NCI-H2196 (cell line): ENCODE measurements around the gene PRMT1.
A peak's percentile ranks its signal among the peaks of the same experiment; 100 is the strongest.

ENCODE experiments used
- DNase-seq: peaks from one replicate; lab custom pipeline; 2025; ENCODE audit not compliant: unreplicated experiment; lab: John Stamatoyannopoulos, UW

Gene PRMT1

DNA sequence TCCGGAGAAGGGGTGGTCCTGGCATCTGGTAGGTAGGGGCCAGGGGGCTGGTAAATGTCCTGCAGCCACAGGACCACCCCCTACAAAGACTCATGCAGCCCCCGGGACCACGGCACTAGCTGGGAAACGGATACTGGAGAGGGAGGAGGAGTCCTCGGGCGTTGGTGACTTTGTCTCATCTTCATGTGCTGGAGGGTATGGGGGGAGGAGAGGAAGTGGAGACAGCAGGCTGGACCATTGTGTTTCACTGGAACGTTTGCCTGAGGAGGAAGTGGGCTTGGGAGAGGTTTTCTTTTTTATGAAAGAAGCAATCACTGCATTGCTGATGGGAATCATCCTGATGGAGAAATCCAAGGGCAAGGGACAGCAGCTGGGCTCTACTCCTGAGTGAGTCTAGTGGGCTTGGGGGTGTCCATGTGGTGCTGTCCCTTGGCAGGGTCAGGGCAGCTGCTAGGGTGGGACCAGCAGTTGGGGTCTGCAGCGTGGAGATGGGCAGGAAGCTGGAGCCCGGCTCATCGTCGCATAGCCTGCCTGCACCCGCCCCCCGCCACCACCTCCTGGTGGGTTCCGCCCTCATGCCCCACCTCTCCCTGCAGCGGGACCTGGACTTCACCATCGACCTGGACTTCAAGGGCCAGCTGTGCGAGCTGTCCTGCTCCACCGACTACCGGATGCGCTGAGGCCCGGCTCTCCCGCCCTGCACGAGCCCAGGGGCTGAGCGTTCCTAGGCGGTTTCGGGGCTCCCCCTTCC is 10.7 kb downstream of the PRMT1 start:
- no peak for DNase-seq

DNA sequence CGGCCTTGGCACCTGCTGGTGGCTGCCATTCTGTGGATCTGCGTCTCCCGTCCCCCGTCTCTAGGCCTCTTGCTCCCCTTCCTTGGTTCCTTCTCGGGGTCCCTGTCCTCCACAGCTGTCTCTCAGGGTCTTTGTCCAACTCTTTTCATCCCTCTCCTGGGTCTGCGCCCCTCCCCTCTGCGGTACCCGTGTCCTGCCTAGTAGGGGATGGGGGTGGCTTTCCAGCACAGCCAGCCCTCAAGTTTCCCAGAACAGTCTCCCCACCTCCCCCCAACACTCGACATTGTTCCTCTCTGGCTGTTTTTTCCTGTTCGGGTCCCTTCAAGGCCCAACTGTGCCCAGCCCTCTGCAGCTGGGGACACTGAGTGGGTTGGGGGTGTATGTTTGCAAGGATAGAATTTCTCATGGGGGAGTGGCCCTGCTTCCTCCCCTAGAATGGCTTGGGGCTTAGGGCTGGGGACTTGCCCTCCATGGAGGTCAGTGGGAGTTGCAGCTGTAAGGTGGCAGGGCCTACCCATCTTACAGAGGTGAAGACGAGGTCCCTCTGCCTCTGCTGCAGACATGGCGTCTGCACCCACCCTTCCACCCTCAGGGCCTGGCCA is 11.6 kb downstream of the PRMT1 start:
- DNase-seq, result no peak

DNA sequence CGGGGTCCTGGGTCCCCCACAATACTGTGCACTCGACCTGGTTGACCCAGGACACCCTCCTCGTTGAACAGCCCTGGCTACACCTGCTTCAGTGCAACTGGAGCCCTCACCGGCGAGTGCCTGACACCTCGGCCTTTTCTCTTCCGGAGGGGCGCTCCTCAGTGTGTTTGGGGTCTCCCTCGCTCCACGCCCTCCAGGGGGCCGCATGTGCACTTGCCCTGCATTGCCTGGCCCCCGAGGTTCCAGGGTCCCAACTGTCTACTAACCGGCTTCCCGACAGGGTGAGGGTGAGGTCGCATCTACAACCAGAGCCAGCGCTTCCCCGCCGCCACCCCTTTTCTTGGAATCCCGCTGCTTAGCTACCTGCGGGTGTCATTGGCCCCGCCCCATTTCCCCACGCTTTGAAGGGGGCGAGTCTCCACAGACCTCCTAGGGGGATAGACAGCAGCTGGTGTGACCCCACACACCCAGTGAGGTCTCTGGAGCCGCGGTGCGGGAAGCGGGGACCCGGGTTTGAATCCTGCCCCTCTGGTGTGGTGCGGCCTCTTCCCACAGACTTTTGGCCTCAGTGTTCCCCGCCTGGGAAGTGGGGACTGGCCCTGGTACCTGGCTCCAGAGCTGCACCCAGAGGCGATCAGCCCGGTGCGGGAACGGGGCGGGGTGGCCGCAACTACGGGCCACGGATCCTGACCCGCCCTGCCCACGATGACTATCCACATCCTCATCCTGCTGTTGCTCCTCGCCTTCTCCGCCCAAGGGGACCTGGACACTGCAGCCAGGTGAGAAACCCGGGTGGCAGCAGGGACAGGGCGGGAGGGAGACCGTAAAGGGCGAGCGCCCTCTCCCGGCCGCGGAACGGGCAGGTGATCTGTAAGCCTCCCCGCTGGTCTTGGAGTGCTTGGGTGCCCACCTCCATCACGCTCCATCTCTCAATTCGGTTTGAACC is 12.3 kb downstream of the PRMT1 start, which contains the start of gene ADM5:
Gene ADM5 (plus strand): TSS at position 462 of the 946 bp plus-strand sequence. CDS start 244 bp downstream, at position 706.
- DNase-seq, result peak; percentile 76

DNA sequence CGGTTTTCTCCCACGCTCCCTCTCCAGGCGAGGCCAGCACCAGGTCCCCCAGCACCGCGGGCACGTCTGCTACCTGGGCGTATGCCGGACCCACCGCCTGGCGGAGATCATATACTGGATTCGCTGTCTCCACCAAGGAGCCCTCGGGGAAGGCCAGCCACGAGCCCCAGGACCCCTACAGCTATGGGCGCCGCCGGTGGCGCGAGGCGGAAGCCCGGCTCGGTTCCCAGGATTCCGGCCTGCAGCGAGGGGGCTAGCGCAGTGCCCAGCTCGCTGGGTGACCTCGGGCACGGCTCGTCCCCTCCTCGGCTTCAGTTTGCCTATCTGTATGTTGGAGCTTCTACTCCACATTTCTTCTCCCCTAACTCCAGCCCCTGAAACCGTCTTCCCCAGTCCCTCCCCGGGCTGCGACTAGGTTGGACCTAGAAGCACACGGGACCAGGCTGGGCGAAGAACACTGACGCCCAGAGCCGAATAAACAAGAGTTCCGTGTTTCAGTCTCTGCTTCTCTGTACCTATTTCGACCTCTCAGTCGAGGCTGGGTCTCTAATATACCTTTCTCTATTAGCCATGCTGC is 13.1 kb downstream of the PRMT1 start:
- DNase-seq, result no peak

- peak; percentile 93 for DNase-seq
These were observed 13.7 kb downstream of the PRMT1 start, which contains the start of gene CPT1C for GRCh38 chr19:49690656-49691242. Gene CPT1C (plus strand): TSS chr19:49691116. CDS start chr19:49692253, 1,137 bp downstream.

DNA sequence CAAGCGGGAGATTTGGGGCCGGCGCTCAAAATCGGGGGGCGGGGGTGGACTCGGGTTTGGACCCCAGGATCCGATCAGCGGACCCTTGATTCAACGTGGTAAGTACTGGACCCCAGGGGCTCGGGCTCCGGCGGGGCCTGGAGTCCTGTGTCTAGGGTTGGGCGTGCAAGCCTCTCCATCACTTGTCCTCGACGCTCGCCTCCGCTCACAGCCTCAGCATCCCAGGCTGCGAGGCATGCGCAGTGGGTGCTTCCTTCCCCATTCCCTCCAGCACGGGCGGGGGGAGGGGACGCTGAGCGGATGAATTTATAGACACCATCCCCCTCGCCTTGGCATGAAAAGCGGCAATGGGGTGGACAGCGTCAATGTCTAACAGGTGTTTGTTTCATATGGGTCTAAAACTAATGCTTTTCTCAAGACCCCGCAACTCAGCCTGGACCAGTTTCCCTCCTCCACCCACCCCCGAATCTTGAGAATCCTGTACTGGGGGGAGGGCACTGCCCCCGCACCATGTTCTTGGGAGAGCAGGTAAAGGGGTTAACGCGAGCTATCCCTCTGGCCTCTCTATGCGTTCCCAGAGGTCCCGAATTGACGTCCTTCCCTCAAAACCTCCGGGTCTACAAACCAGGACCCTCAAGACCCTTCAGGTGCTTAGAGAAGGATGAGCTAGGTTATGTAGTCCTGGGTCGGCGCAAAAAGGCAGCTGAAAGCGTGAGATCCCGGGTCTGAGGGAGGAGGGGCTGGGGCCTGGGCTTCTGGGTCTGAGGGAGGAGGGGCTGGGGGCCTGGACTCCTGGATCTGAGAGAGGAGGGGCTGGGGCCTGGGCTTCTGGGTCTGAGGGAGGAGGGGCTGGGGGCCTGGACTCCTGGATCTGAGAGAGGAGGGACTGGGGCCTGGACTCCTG is 14.4 kb downstream of the PRMT1 start:
- DNase-seq, result peak; percentile 86

- no peak for DNase-seq
These were observed 15.1 kb downstream of the PRMT1 start for GRCh38 chr19:49692147-49692506.

GRCh38 chr19:49696115-49696514 is 19.0 kb downstream of the PRMT1 start:
- DNase-seq, result no peak

GRCh38 chr19:49696865-49697264 is 19.8 kb downstream of the PRMT1 start:
- no peak for DNase-seq

DNA sequence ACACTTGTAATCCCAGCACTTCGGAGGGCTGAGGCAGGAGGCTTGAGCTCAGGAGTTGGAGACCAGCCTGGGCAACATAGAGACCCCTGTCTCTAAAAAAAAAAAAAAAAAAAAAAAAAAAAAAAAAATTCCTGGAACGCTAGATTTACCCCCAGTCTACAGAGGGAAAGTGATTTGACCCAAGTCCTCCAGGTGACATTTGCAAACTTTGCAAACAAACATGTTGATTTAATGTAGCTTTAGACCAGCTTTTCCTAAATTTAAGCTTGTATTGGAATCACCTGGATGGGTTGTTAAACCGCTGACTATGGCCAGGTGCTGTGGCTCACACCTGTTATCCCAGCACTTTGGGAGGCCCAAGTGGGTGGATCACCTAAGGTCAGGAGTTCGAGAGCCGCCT is 22.3 kb downstream of the PRMT1 start:
- no peak for DNase-seq

- no peak for DNase-seq
These were observed 23.5 kb downstream of the PRMT1 start for GRCh38 chr19:49700563-49700962.

DNA sequence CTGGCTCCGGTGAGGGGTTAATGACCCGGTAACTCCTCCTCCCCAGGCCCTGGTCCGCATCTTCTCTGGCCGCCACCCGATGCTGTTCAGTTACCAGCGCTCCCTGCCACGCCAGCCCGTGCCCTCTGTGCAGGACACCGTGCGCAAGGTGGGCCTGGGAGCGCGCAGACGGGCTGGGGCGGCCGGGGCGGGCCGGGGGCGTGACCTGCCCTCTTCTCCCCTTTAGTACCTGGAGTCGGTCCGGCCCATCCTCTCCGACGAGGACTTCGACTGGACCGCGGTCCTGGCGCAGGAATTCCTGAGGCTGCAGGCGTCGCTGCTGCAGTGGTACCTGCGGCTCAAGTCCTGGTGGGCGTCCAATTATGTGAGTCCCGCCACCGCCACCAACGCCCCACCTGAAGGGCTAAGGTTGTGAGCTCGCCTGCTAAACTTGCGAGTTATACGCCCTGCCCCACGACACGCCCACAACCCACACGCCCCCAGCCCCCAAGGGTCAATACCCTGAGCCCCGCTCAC is 24.3 kb downstream of the PRMT1 start:
- DNase-seq, result no peak

GRCh38 chr19:49704888-49705642 is 28.0 kb downstream of the PRMT1 start:
- DNase-seq, result no peak

GRCh38 chr19:49705919-49706318 is 28.8 kb downstream of the PRMT1 start:
- no peak for DNase-seq

GRCh38 chr19:49710372-49710951 is 33.4 kb downstream of the PRMT1 start:
- DNase-seq, result no peak

DNA sequence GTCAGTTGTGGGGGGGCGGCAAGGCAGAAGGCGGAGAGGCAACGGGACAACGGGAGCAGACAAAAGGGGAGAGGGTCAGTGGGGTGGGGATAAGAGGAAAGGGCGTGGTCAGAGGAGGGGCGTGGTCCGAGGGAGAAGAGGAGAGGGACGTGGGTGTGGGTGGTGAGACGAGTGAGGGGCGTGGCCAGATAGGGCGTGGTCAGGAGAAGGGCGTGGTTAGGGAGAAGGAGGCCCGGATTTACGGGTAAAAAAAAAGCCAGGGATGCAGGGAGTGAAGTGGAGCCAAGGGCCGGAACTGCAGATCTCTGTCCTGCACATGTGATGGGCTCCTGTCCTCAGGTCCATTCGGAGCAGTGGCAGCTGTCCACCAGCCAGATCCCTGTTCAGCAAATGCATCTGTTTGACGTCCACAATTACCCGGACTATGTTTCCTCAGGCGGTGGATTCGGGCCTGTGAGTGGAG is 35.4 kb downstream of the PRMT1 start:
- DNase-seq, result no peak

DNA sequence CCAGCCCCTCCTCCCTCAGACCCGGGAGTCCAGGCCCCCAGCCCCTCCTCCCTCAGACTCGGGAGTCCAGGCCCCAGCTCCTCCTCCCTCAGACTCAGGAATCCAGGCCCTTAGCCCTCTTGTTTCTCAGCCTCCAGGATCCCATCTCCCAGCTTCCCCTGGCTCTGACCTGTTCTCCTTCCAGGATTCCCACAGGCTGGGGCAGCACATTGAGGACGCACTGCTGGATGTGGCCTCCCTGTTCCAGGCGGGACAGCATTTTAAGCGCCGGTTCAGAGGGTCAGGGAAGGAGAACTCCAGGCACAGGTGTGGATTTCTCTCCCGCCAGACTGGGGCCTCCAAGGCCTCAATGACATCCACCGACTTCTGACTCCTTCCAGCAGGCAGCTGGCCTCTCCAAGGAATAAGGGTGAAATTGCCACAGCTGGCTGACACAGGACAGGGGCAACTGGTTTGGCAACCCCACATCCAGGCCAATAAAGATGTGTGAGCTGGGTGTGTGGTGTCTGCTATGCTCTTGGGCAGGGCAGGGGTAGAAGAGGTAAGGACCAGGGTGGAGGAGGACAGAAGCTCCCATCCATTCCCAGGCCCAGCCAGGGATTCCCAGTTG is 36.3 kb downstream of the PRMT1 start:
- DNase-seq, result no peak

DNA sequence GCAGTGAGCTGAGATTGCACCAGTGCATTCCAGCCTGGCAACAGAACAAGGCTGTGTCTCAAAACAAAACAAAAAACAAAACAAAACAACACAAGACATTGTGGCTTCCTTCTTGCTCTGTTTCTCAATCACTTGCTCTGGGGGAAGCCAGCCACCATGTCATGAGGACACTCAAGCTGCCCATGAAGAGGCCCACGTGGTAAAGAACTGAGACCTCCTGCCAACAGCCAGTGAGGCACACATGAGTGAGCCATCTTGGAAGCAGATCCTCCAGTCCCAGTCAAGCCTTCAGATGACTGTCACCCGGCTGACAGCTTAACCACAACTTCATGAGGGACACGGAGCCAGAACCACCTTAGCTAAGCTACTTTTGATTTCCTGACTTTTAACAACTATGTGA is 39.1 kb downstream of the PRMT1 start:
- DNase-seq, result no peak
